Hematopoietic multipotent progenitor cell treated with erythropoietin and hydrocortisone succinate and interleukin-3 and kit ligand, for 6 days (in vitro differentiated cells): Measurements from ENCODE around the gene TDG.

Experiments
- DNase-seq: peaks from one replicate; pipeline ENCODE4 v3.0.0-alpha.2; 2015

The TDG gene

GRCh38 chr12:103965590-103966504, at the start of gene TDG:
TDG (plus strand) TSS chr12:103965872; CDS start chr12:103966038, 166 bp downstream.
- peak; percentile 99 for DNase-seq

- no peak for DNase-seq
Observed at GRCh38 chr12:103917873-103918272, 47.8 kb upstream of the TDG start.

- no peak for DNase-seq
Observed at GRCh38 chr12:103924761-103925641, 40.7 kb upstream of the TDG start.

- DNase-seq: peak; percentile 74
Observed at GRCh38 chr12:103928682-103929045, 37.0 kb upstream of the TDG start.

GRCh38 chr12:103929046-103929783, 36.5 kb upstream of the TDG start:
- peak; percentile 97 for DNase-seq

GRCh38 chr12:103929784-103930033, 36.0 kb upstream of the TDG start:
- no peak for DNase-seq

GRCh38 chr12:103930034-103930786, 35.5 kb upstream of the TDG start, which contains the start of gene HSP90B1:
HSP90B1 (plus strand) TSS chr12:103930410; CDS start chr12:103930516, 106 bp downstream.
- DNase-seq: peak; percentile 100

GRCh38 chr12:103930787-103931735, 34.6 kb upstream of the TDG start:
- peak; percentile 47 for DNase-seq

- DNase-seq: no peak
Observed at GRCh38 chr12:103933237-103933636, 32.4 kb upstream of the TDG start.

- no peak for DNase-seq
Observed at GRCh38 chr12:103936679-103937078, 29.0 kb upstream of the TDG start.

GRCh38 chr12:103944964-103945363, 20.7 kb upstream of the TDG start:
- no peak for DNase-seq

GRCh38 chr12:103947871-103948555, 17.7 kb upstream of the TDG start:
- no peak for DNase-seq

- DNase-seq: no peak
Observed at GRCh38 chr12:103948746-103949406, 16.8 kb upstream of the TDG start.

GRCh38 chr12:103952497-103952896, 13.2 kb upstream of the TDG start:
- no peak for DNase-seq

- DNase-seq: peak; percentile 37
Observed at GRCh38 chr12:103955811-103956508, 9.7 kb upstream of the TDG start.

- no peak for DNase-seq
Observed at GRCh38 chr12:103956509-103957027, 9.1 kb upstream of the TDG start.

GRCh38 chr12:103957865-103958388, 7.7 kb upstream of the TDG start:
- no peak for DNase-seq

- DNase-seq: no peak
Observed at GRCh38 chr12:103958621-103959020, 7.1 kb upstream of the TDG start.
